HG03558 (cell line): ENCODE data around the gene PYCR2.
"Not testable (repeated sequence)": the region's sequence is repeated elsewhere in the genome, so short reads cannot be mapped to it uniquely, and the experiment has no call there.

Experiments used
- ATAC-seq: cut with Tn5 transposase; IDR thresholded peaks from one replicate; pipeline ENCODE4 v1.9.1; 2021; ENCODE audit warnings: moderate number of reproducible peaks; ENCODE audit not compliant: unreplicated experiment; ENCODE audit errors: extremely low read depth

Gene PYCR2

DNA sequence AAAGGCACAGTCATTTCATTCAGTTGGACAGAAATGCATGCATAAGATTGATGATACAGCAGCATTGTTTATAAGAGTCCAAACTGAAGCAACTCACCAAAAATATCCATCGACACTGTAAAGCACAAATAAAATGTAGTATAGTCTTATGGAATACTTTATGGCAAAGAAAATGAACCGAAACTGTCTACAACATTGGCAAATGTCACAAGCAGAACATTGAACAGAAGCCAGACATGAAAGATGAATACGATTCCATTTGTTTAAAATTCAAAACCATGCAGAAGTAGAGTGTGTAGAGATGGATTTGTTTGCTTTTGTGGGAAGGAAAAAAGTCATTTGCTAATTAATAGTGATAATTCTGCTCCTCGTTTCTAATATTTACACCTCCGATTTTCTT, 27.6 kb downstream of the PYCR2 start:
- no peak for ATAC-seq

DNA sequence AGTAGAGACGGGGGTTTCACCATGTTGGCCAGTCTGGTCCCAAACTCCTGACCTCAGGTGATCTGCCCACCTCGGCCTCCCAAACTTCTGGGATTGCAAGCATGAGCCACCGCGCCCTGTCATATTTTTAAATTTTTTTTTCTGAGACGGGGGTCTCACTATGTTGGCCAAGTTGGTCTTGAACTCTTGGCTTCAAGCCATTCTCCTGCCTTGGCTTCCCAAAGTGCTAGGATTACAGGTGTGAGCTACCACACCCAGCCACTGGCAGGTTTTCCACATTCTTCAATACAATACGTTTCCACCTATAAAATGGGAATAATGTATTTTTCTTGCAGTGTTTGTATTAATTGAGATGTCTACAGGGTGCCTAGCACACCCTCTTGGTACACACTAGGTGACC, 31.7 kb downstream of the PYCR2 start:
- no peak for ATAC-seq

DNA sequence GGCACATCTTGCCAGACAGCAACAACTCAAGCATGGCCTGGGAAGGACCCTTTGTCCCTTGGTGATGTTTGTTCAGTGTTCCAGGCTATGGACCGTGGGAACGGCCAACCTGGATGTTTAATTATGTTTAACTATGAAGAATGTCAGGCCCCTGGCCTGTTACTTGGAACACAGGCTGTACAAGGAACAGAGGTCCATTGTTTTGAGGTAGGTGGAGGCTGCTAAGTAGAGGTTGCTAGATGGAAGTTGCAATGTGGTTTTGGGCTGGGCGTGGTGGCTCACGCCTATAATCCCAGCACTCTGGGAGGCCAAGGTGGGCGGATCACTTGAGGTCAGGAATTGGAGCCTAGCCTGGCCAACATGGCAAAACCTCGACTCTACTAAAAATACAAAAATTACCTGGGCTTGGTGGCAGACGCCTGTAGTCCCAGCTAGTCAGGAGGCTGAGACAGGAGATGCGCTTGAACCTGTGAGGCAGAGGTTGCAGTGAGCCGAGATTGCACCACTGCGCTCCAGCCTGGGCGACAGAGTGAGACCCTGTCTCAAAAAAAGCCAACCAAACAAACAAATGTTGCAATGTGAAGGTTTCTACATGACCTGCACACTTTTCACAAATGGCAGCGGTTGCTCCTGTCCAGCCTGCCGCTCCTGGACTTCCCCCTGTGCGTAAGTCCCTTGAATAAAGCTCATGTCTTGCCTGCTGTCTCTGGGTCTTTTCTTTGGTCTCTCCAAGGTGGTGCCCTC, 32.6 kb downstream of the PYCR2 start:
- no peak for ATAC-seq

DNA sequence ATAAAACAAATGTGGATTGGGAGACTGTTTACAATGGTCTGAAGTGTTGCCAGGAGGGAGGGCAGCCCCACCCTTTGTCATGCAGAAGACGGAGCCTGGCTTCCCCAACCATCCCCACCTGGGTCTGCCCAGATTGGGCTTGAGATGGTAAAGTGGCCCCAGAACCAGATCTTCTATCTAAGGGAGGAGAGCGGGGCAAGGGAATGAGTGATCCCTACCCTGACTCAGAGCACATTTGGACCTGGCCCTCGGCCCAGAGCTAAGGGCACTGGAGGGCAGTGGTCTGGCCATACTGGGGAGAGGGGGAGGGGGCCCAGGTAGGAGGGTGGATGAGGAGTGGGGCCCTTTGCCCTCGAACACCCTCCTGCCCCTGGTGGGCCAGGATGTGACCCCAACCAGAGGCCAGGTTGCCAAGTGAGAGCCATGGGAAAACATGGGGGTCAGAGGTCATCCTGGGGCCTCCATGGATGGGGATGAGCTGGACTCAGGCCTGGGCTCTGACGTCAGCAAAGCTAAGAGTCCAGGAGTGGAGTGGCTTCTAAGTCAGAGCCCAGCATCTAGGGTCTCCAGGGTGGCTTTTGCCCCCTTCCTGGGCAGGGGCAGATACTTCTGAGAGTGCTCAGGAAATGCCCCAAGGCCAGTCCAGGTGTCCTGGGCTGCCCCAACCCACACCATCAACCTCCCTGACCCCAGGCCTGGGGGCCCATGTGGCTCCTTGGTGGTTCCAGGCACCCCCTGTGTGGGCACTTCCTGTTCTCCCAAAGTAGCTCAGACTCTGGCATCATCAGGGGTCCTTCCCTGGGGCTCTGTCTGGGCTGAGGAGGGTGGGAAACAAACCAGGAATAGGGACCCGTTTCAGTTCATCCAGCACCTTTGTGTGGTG, 33.5 kb downstream of the PYCR2 start:
- ATAC-seq = no peak

GRCh38 chr1:225889743-225890142, 34.3 kb downstream of the PYCR2 start:
- ATAC-seq = no peak

DNA sequence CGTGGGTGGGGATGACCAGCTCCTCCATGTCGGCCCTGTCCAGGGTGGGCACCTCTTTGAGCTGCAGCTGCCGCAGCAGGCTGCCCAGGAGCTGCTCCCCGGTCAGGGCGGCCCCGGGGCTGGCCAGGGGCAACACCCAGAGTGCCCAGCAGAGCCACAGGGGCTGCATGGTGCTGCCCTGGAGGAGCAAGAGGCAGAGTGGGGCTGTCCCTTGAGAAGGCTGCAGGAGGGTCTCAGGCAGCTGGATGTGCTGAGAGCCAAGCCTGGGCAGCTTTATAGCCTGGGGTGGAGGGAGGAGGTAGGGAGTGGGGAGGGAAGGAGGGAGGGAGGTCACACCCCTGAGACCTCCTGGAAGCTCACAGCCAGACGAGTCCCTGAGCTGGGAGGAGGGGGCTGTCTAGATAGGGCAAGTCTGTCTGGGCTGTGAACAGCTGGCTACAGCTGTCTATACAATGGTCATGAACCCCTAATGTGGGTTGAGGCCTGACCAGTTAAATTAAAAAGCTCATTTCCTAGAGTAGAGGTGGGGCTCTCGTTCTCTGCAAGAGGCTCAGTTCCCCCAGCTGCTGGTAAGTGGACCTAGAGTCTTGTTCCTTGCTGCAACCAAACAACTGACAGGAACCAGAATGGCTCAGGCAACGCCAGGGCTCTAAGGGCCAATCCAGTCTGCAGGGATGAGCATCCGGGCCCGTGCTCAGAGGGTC, 35.0 kb downstream of the PYCR2 start, which contains the start of gene LEFTY1:
TSS of gene LEFTY1 (minus strand) at position 249 of the 704 bp plus-strand sequence. CDS start at position 169, 80 bp downstream.
- no peak for ATAC-seq

DNA sequence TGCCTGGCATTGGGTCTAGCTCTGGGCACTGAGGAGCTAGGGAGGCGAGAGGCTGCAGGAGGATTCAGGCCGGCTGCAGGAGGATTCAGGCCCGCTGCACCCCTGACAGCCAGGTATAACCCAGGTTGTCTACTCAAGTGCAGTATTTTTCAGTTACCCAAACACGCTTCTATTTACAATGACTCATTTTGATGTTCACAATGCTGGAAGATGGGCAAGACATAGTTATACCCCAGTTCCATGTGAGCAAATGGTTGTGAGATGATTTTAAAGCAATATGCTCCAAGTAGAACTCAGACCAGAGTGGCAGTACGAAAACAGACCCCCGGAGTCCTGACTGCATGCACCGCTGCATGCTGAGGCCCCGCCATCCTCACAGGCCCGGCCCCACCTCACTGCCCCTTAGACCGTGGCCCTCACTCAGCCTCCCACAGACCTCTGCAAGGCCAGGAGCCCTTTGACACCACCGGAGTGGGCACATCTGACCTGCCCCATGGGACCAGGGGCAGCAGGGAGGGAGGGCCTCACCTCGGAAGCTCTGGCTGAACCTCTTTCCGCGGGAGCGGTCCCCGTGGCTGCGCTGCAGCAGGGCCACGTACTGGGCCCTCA, 35.7 kb downstream of the PYCR2 start:
- ATAC-seq = no peak

GRCh38 chr1:225887554-225888288, 36.3 kb downstream of the PYCR2 start:
- not testable (repeated sequence) for ATAC-seq

DNA sequence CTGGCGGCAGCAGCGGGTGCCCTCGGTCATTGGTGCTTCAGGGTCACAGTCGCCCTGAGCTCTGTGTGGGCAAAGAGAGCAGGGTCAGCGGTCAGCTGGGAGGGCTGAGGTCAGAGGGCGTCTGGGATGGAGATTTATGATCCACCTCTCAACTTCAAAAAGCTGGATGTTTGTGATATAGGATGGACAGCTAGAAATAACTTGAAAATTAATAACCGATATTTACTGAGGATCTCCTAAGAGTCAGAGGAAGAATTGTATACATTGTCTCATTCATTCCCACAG, 37.1 kb downstream of the PYCR2 start:
- ATAC-seq = no peak

DNA sequence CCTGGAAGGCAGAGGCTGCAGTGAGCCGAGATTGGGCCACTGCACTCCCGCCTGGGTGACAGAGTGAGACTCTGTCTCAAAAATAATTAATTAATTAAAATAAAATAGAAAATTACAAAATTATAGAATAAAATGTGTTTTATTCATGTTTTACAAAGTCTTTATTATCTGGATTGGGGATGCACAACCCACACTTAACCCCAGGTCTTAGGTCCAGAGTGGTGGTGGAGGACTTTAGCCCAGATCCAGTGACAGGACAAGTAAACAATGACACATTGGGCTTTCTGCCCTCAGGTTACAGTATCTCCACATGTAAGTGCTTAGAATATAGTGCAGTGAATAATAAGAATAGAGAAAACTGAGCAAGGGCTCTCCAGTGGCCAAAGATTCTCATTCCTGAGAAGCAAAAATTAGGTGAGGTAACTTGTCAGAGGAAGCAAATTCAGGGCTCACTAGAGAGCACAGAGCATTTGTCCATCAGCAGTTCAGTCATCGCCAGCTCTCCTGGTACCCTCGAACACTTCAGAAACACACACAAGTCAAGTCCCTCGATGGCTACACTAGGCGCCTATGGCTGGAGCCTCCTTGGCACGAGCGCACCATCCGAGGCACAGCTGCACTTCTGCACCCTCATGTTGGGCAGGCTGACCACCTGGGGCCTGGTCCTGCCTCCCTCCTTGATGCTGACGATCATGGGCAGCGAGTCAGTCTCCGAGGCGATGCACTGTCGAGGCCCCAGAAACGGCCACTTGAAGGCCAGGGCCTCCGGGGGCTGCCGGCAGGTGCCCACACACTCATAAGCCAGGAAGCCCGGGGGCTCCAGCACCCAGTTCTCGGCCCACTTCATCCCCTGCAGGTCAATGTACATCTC, 37.7 kb downstream of the PYCR2 start:
- ATAC-seq = no peak

- ATAC-seq = no peak
These were observed 38.7 kb downstream of the PYCR2 start for GRCh38 chr1:225885336-225885735.

GRCh38 chr1:225883616-225884265, 40.3 kb downstream of the PYCR2 start:
- ATAC-seq = no peak

DNA sequence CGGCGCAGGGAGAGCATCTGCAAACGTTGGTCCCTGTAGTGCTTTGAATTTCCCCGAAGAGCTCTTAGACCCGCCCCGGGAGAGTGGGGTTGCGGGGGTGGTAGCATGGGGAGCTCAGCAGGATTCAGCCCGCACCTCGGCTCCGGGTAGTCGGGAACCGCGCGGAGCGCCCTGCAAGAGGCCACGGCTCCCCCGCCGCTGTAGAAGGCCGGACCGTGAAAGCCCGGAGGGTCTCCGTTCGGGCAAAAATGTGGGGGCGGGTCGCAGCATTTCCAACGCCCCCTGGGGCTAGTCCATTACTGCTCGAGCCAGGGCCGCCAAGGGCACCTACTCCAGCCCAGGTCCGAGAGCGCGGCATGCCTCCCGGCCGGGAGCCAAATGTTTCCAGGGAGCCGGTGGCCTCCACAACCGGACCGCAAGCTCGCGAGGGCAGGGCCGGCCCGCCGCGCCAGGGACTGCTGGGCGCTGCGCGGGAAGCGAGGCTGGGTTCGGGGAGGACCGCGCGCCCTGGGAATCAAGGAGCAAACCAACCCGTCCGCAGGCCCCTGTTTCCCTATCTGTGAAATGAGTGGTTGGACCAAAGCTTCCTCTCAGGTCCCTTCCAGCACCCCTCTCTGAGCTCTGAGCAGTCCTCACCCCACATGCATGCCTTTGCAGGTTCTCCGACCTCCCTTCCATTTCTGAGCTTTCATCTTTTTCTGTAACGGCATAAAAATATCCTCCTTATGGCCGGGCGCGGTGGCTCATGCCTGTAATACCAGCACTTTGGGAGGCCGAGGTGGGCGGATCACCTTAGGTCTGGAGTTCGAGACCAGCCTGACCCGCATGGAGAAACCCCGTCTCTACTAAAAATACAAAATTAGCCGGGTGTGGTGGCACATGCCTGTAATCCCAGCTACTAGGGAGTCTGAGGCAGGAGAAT, 41.1 kb downstream of the PYCR2 start:
- peak; percentile 3 for ATAC-seq

DNA sequence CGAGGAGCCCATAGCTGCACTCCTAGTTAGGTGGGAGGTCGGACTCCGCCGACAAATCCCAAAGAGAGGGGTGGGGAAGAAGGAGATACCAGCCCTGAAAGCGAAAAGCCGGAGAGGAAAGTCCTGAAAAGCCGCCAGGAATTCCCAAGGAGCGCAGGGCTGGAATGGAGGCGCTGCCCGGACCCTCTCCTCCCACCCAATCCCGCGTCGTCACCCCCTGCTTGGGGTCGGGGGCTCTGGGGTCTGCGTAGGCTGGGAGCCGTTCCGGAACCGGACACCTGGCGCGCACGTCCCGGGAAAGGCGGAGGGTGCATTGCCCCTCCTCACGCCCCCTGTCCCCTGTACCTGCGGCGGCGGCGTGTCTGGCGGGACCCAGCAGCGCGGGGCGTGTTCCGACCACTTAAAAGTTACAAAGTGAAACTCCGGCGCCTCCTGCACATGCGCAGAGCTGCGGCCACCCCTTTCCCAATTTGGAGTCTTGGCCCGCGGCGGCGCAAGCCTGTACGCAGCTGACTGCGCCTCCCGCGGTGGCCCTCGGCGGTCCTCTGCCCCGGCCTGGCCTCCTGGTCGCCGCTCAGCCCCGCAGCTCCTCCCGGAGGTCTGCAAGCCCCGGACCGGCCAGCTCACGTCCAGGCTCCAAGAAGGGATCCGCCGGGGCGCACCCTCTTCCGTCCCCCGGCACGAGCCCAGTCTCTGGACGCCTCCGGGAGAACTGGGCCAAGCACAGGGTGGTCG, 41.9 kb downstream of the PYCR2 start, which contains the start of gene TMEM63A:
TSS of gene TMEM63A (minus strand) at position 422 of the 735 bp plus-strand sequence. CDS start 4,800 bp downstream, outside the sequence.
- ATAC-seq = peak; percentile 60

GRCh38 chr1:225881081-225881958, 42.7 kb downstream of the PYCR2 start:
- no peak for ATAC-seq

GRCh38 chr1:225880636-225881035, 43.4 kb downstream of the PYCR2 start:
- ATAC-seq = no peak
